ENCODE results near the gene SMYD2. TPM values are rescaled to one million over a fixed set of nuclear protein-coding genes. Genes with fewer than 3 reads are reported as not detected.

The SMYD2 gene
- total RNA-seq, 1 experiment from 2014 or later = 47.5 TPM

GRCh38 chr1:214300149-214300780 lies 19.3 kb downstream of the SMYD2 start:
- no peak for TF ChIP-seq CTCF (IDR thresholded peaks at IDR 0.05; ENCODE audit: unreplicated experiment)
- DNase-seq = no peak
- H3K27me3 Mint-ChIP-seq (ENCODE audit: unreplicated experiment) = no peaks in the 10 kb centered on the region
- H3K4me3 Mint-ChIP-seq (ENCODE audit: low read depth, unreplicated experiment) = no peak overlapping the region
- H3K27ac Mint-ChIP-seq (ENCODE audit: unreplicated experiment) = no peak overlapping the region
- intact Hi-C loops (cut with micrococcal nuclease; ENCODE audit: unreplicated experiment) = no loop called here
- H3K36me3 Mint-ChIP-seq (ENCODE audit: insufficient read depth, unreplicated experiment) = no peaks in the 10 kb centered on the region
- no TSS peak for BruUV-seq (replicated peaks)
- peaks cover 9% of the 10 kb centered on the region for H3K4me1 Mint-ChIP-seq (ENCODE audit: low read depth, unreplicated experiment)
- CTCF ChIA-PET = interaction anchor here (0.6 to 1.0 kb wide), 2 partner anchors 12 to 66 kb away, joined by 3 to 5 read pairs; no protein-coding TSS in a partner anchor
- no peaks in the 10 kb centered on the region for H3K9me3 Mint-ChIP-seq (ENCODE audit: low read depth, unreplicated experiment)

GRCh38 chr1:214301526-214301925 lies 20.6 kb downstream of the SMYD2 start:
- DNase-seq = no peak
- no peaks in the 10 kb centered on the region for H3K36me3 Mint-ChIP-seq (ENCODE audit: insufficient read depth, unreplicated experiment)
- intact Hi-C loops (cut with micrococcal nuclease; ENCODE audit: unreplicated experiment) = no loop called here
- no peaks in the 10 kb centered on the region for H3K27me3 Mint-ChIP-seq (ENCODE audit: unreplicated experiment)
- TF ChIP-seq CTCF (IDR thresholded peaks at IDR 0.05; ENCODE audit: unreplicated experiment) = no peak
- no TSS peak for BruUV-seq (replicated peaks)
- CTCF ChIA-PET = interaction anchor here (1.0 kb wide), 1 partner anchor 65 kb away, joined by 3 read pairs; no protein-coding TSS in a partner anchor
- peaks cover 5% of the 10 kb centered on the region for H3K4me1 Mint-ChIP-seq (ENCODE audit: low read depth, unreplicated experiment)
- no peak overlapping the region for H3K27ac Mint-ChIP-seq (ENCODE audit: unreplicated experiment)
- H3K4me3 Mint-ChIP-seq (ENCODE audit: low read depth, unreplicated experiment) = no peak overlapping the region
- no peaks in the 10 kb centered on the region for H3K9me3 Mint-ChIP-seq (ENCODE audit: low read depth, unreplicated experiment)

DNA sequence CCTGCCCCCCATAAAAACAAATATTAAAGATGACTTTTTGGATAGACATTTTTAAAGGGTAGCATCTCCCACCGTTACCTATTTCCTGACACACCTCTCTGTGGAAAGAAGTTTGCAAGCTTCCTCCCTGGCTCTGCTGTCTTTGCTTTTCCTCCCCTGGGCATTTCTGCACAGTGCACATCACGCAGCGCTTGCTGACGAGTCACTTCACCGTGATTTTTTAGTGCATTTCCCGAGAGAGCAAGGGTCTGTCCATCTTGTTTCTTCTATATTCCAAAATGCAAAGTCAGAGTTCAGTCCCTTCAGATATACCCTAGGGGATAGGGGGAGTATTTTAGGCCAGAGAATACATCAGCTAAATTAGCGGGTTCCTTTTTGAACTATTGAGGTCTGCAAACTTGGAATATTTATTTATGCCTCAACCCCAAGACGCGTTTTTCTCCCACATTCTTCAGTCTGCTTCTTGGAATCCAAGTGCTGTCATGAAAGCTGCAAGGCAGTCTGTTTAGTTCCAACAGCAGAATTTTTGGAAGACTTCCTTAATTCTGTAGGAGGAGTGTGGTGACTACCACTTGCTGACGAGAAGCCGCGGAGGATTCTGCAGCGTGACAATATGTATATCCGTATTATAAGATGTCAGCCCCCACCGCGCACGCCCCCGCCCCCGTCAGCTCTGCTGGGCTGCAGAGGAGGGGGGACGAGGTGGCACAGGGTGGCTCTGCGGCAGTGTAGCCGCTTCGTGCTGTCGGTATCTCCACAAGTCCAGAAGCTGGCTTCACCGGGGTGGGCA lies 22.4 kb downstream of the SMYD2 start:
- Mint-ChIP-seq H3K9me3 (ENCODE audit: low read depth, unreplicated experiment) (no peaks in the 10 kb centered on the region), H3K4me3 (ENCODE audit: low read depth, unreplicated experiment) (no peak overlapping the region), H3K27ac (ENCODE audit: unreplicated experiment) (no peak overlapping the region), H3K36me3 (ENCODE audit: insufficient read depth, unreplicated experiment) (no peaks in the 10 kb centered on the region), H3K27me3 (ENCODE audit: unreplicated experiment) (no peaks in the 10 kb centered on the region), H3K4me1 (ENCODE audit: low read depth, unreplicated experiment) (no peaks in the 10 kb centered on the region)
- no peak for DNase-seq
- no TSS peak for BruUV-seq (replicated peaks)
- CTCF ChIA-PET = no interaction called here
- TF ChIP-seq CTCF (IDR thresholded peaks at IDR 0.05; ENCODE audit: unreplicated experiment) = no peak
- intact Hi-C loops (cut with micrococcal nuclease; ENCODE audit: unreplicated experiment) = no loop called here

DNA sequence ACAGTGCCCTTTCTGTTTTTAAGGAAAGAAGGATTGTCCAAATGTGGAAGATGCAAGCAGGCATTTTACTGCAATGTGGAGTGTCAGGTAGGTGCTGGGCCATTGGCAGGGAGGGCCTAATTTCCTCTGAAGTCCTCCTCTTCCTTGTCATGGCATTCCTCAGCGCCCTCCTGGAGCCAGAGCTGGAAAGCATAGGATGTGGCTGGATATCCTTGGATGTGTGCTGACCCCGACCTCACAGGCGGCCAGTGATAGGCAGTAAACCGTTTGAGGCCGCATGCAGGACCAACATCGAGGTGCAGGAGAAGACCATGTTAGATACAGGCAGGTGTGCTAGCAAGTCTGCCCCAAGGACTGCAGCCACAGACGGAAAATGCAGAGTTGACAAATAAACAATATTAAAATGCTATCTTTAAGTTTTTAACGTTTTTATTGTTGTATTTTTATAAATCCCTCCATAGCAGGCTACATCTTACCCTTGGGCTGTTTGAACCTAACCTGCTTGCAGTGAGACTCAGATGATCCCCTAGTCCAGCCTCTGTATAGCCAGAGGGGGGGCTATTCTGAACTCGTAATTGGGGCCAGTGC lies 24.3 kb downstream of the SMYD2 start:
- H3K27ac Mint-ChIP-seq (ENCODE audit: unreplicated experiment) = no peak overlapping the region
- no peak for DNase-seq
- H3K4me1 Mint-ChIP-seq (ENCODE audit: low read depth, unreplicated experiment) = no peaks in the 10 kb centered on the region
- no TSS peak for BruUV-seq (replicated peaks)
- H3K4me3 Mint-ChIP-seq (ENCODE audit: low read depth, unreplicated experiment) = no peak overlapping the region
- H3K9me3 Mint-ChIP-seq (ENCODE audit: low read depth, unreplicated experiment) = no peaks in the 10 kb centered on the region
- intact Hi-C loops (cut with micrococcal nuclease; ENCODE audit: unreplicated experiment) = no loop called here
- CTCF ChIA-PET = interaction anchor here (0.5 kb wide), 1 partner anchor 1403 kb away, joined by 3 read pairs; no protein-coding TSS in a partner anchor
- no peak for TF ChIP-seq CTCF (IDR thresholded peaks at IDR 0.05; ENCODE audit: unreplicated experiment)
- no peaks in the 10 kb centered on the region for H3K27me3 Mint-ChIP-seq (ENCODE audit: unreplicated experiment)
- no peaks in the 10 kb centered on the region for H3K36me3 Mint-ChIP-seq (ENCODE audit: insufficient read depth, unreplicated experiment)
